IMR-90 (cell line): ENCODE results near the gene BTRC. TPM values are rescaled to one million over a fixed set of nuclear protein-coding genes. Genes with fewer than 3 reads are reported as not detected.

Experiments used
- ATAC-seq: fragments of 200-7000 bp; cut with Tn5 transposase; 2 replicates; pipeline ENCODE4 v1.9.1; 2020; ENCODE audit warnings: low read depth, mild to moderate bottlenecking, moderate library complexity
- BruUV-seq: library from RNA; stranded (reverse); fragments of 400-500 nt; replicated peaks from 2 replicates; lab custom pipeline; 2021; lab: Mats Ljungman, UMichigan
- CTCF ChIA-PET: fragments of 300-600 bp; formaldehyde crosslinking; extraction: SDS; loops from one replicate; lab custom pipeline; 2021; ENCODE audit warnings: antibody characterized with exemption; lab: Yijun Ruan, JAX
- POLR2A ChIA-PET: fragments of 300-600 bp; sonication (Branson Sonifier 250); formaldehyde crosslinking; loops from one replicate; lab custom pipeline; 2022; ENCODE audit warnings: antibody characterized with exemption; ENCODE audit not compliant: unreplicated experiment; lab: Charles Lee
- DNase-seq: peaks from one replicate; pipeline ENCODE4 v3.0.0; 2013
- H2AFZ ChIP-seq: replicated peaks from 2 replicates; pipeline ENCODE3; 2013; ENCODE audit warnings: low read length, mild to moderate bottlenecking; ENCODE audit not compliant: poor library complexity
- H2AK5ac ChIP-seq: 2 replicates; pipeline ENCODE4 v1.6.1; 2013; ENCODE audit warnings: low read depth, low read length, inconsistent platforms
- H2AK9ac ChIP-seq: replicated peaks from 2 replicates; pipeline ENCODE3; 2013; ENCODE audit warnings: mild to moderate bottlenecking, low read depth, low read length, moderate library complexity; ENCODE audit not compliant: poor library complexity
- H2BK120ac ChIP-seq: 2 replicates; pipeline ENCODE4 v1.6.1; 2013; ENCODE audit warnings: low read depth, low read length, inconsistent platforms
- H2BK15ac ChIP-seq: 3 replicates; pipeline ENCODE4 v1.6.1; 2013; ENCODE audit warnings: low read depth, low read length, inconsistent platforms
- H2BK20ac ChIP-seq: 2 replicates; pipeline ENCODE4 v1.6.1; 2013; ENCODE audit warnings: low read depth, mild to moderate bottlenecking, inconsistent platforms, low read length, moderate library complexity
- H2BK5ac ChIP-seq: 2 replicates; pipeline ENCODE4 v1.6.1; 2013; ENCODE audit warnings: mild to moderate bottlenecking, low read depth, low read length, inconsistent platforms; ENCODE audit not compliant: poor library complexity, severe bottlenecking
- H3K14ac ChIP-seq: replicated peaks from 2 replicates; pipeline ENCODE4 v1.6.1; 2013; ENCODE audit warnings: low read depth, low read length, inconsistent platforms
- H3K18ac ChIP-seq: 2 replicates; pipeline ENCODE4 v1.6.1; 2013; ENCODE audit warnings: low read depth, low read length, control low read depth
- H3K23ac ChIP-seq: 2 replicates; pipeline ENCODE4 v1.6.1; 2013; ENCODE audit warnings: low read depth, low read length, inconsistent platforms
- H3K27ac ChIP-seq: 2 replicates; pipeline ENCODE4 v1.5.1; 2013; ENCODE audit warnings: mild to moderate bottlenecking, control low read depth, low read length; ENCODE audit not compliant: insufficient read depth
- H3K27me3 ChIP-seq: 2 replicates; pipeline ENCODE4 v1.6.1; 2013; ENCODE audit warnings: low read length; ENCODE audit not compliant: control insufficient read depth, insufficient read depth
- H3K36me3 ChIP-seq: 2 replicates; pipeline ENCODE4 v1.6.1; 2013; ENCODE audit warnings: low read length, mixed read lengths; ENCODE audit not compliant: control insufficient read depth, insufficient read depth
- H3K4ac ChIP-seq: 2 replicates; pipeline ENCODE4 v1.6.1; 2013; ENCODE audit warnings: low read depth, low read length, inconsistent platforms
- H3K4me1 ChIP-seq: 2 replicates; pipeline ENCODE4 v1.6.1; 2013; ENCODE audit warnings: low read length, mixed read lengths; ENCODE audit not compliant: control insufficient read depth, insufficient read depth
- H3K4me2 ChIP-seq: 2 replicates; pipeline ENCODE4 v1.6.1; 2013; ENCODE audit warnings: low read depth, mild to moderate bottlenecking, control low read depth, low read length, moderate library complexity
- H3K4me3 ChIP-seq: 2 replicates; pipeline ENCODE4 v1.5.1; 2013; ENCODE audit warnings: low read depth, mild to moderate bottlenecking, control low read depth, low read length, moderate library complexity; ENCODE audit not compliant: insufficient read depth
- H3K56ac ChIP-seq: 2 replicates; pipeline ENCODE4 v1.6.1; 2013; ENCODE audit warnings: low read length, inconsistent platforms; ENCODE audit not compliant: insufficient read depth; ENCODE audit errors: extremely low read depth
- H3K79me1 ChIP-seq, 2 experiments: 2 replicates each; pipeline ENCODE4 v1.6.1; 2013; ENCODE audit warnings: low read length in 2 of 2, inconsistent platforms in 1 of 2, low read depth in 1 of 2
- H3K9ac ChIP-seq: 2 replicates; pipeline ENCODE4 v1.6.1; 2013; ENCODE audit warnings: low read depth, low read length, control low read depth
- H3K9me1 ChIP-seq: 2 replicates; pipeline ENCODE4 v1.6.1; 2013; ENCODE audit warnings: low read length, inconsistent platforms; ENCODE audit not compliant: insufficient read depth
- H3K9me3 ChIP-seq: 2 replicates; pipeline ENCODE4 v1.6.1; 2013; ENCODE audit warnings: low read length; ENCODE audit not compliant: control insufficient read depth, insufficient read depth
- H4K20me1 ChIP-seq: 2 replicates; pipeline ENCODE4 v1.6.1; 2013; ENCODE audit warnings: low read length, inconsistent platforms; ENCODE audit not compliant: insufficient read depth
- H4K5ac ChIP-seq: 2 replicates; pipeline ENCODE4 v1.6.1; 2013; ENCODE audit warnings: mild to moderate bottlenecking, low read depth, low read length, control low read depth
- H4K8ac ChIP-seq, 2 experiments: 2 replicates each; pipeline ENCODE4 v1.6.1; 2013; ENCODE audit warnings: low read depth in 2 of 2, low read length in 2 of 2, control low read depth in 1 of 2, inconsistent platforms in 1 of 2
- H4K91ac ChIP-seq: 2 replicates; pipeline ENCODE4 v1.6.1; 2013; ENCODE audit warnings: low read depth, low read length, inconsistent platforms; ENCODE audit not compliant: insufficient read depth
- BHLHE40 ChIP-seq: fragments of 150-350 bp; IDR thresholded peaks from 2 replicates; pipeline ENCODE4 v1.6.1; 2016; ENCODE audit warnings: mild to moderate bottlenecking, low read depth, low read length
- CHD1 ChIP-seq: IDR thresholded peaks from 2 replicates; pipeline ENCODE4 v1.6.1; 2012; ENCODE audit warnings: low read depth, low read length, improper control_type of control experiment
- ELK1 ChIP-seq: fragments of 150-350 bp; IDR thresholded peaks from 2 replicates; pipeline ENCODE4 v1.6.1; 2016; ENCODE audit warnings: low read depth, mild to moderate bottlenecking, low read length, moderate library complexity, borderline replicate concordance
- FOS ChIP-seq: fragments of 150-350 bp; IDR thresholded peaks from 2 replicates; pipeline ENCODE4 v1.6.1; 2016; ENCODE audit warnings: low read depth, low read length
- MAFK ChIP-seq: IDR thresholded peaks from 2 replicates; pipeline ENCODE4 v1.6.1; 2012; ENCODE audit warnings: low read depth, low read length, improper control_type of control experiment
- MAZ ChIP-seq: IDR thresholded peaks from 2 replicates; pipeline ENCODE4 v1.6.1; 2012; ENCODE audit warnings: low read depth, mild to moderate bottlenecking, low read length, improper control_type of control experiment, moderate library complexity, borderline replicate concordance
- NFE2L2 ChIP-seq: fragments of 150-350 bp; IDR thresholded peaks from 2 replicates; pipeline ENCODE4 v1.6.1; 2016; ENCODE audit warnings: low read depth, mild to moderate bottlenecking, low read length
- POLR2A ChIP-seq: IDR thresholded peaks from 2 replicates; pipeline ENCODE4 v1.6.1; 2012; ENCODE audit warnings: mild to moderate bottlenecking, low read depth, low read length
- RCOR1 ChIP-seq: IDR thresholded peaks from 2 replicates; pipeline ENCODE4 v1.6.1; 2012; ENCODE audit warnings: mild to moderate bottlenecking, low read length, improper control_type of control experiment; ENCODE audit not compliant: insufficient replicate concordance
- RFX5 ChIP-seq: IDR thresholded peaks from 2 replicates; pipeline ENCODE4 v1.8.0; 2012; ENCODE audit warnings: low read depth, mild to moderate bottlenecking, low read length, moderate library complexity
- USF2 ChIP-seq: fragments of 150-350 bp; IDR thresholded peaks from 2 replicates; pipeline ENCODE4 v1.6.1; 2017; ENCODE audit warnings: mild to moderate bottlenecking, antibody characterized with exemption, low read length, low read depth
- WGBS, 2 experiments: methylation state at CpG; one replicate each; pipeline versions ENCODE4 v1.1.5 to v1.1.7; 2013; ENCODE audit warnings: missing lambda C conversion rate in 2 of 2; ENCODE audit not compliant: insufficient read length in 1 of 2; ENCODE audit errors: extremely low coverage in 2 of 2; 5-methylcytosine and 5-hydroxymethylcytosine counted together
- dilution Hi-C: fragments of 300-500 bp; cut with HindIII; formaldehyde crosslinking; loops from one replicate; pipeline ENCODE4 v1.14.3; 2018; ENCODE audit warnings: low sequenced_read_pairs; ENCODE audit not compliant: unreplicated experiment
- in situ Hi-C: fragments of 300-500 bp; cut with MboI; formaldehyde crosslinking; loops from 3 replicates; pipeline ENCODE4 v1.14.3; 2019; ENCODE audit warnings: low sequenced_read_pairs, inconsistent platforms, mixed read lengths
- intact Hi-C: fragments of 100-400 bp; cut with micrococcal nuclease; formaldehyde crosslinking; loops from 2 replicates; pipeline ENCODE4 v1.10.0; 2022
- polyA plus RNA-seq, 3 experiments: library from polyadenylated mRNA; depleted of rRNA; stranded (reverse); fragments of >200 nt; gene quantifications; 2 replicates each; pipeline ENCODE4 v1.2.3, GENCODE V29; 2012; ENCODE audit warnings: low replicate concordance in 1 of 3
- total RNA-seq: library from RNA; depleted of rRNA; stranded (reverse); fragments of >200 nt; gene quantifications from 2 replicates; pipeline ENCODE4 v1.2.3, GENCODE V29; 2012

The BTRC gene
- total and polyA plus RNA-seq, 2 of the 4 experiments (the other 2 are of a cell fraction) = 7.7 to 8.4 TPM

GRCh38 chr10:101447477-101447876 lies 93.5 kb downstream of the BTRC start:
- Histone ChIP-seq H2BK120ac (no peak overlapping the region), H3K9me3 (no peaks in the 10 kb centered on the region), H2AFZ (no peak overlapping the region), H3K9ac (no peak overlapping the region), H4K8ac (no peak overlapping the region), H3K4me2 (no peak overlapping the region), H3K36me3 (no peaks in the 10 kb centered on the region), H3K4me1 (no peaks in the 10 kb centered on the region; the same call in 1 of the 2 replicates), H2BK15ac (no peak overlapping the region), H2AK9ac (no peak overlapping the region), H3K79me1 (peaks cover 12 to 13% of the 10 kb centered on the region in 2 experiments), H2AK5ac (no peak overlapping the region), H3K4ac (no peak overlapping the region), H2BK5ac (no peak overlapping the region), H3K27me3 (no peaks in the 10 kb centered on the region), H2BK20ac (no peak overlapping the region), H3K18ac (no peak overlapping the region), H3K56ac (no peak overlapping the region), H3K4me3 (no peak overlapping the region), H4K5ac (no peak overlapping the region), H4K91ac (no peak overlapping the region), H3K23ac (no peak overlapping the region), H3K27ac (no peak overlapping the region), H4K20me1 (peaks cover 18% of the 10 kb centered on the region), H3K14ac (no peak overlapping the region), H3K9me1 (0 out of 2 replicates have a peak, but pooled peaks cover 3% of the 10 kb centered on the region)
- ChIA-PET POLR2A (no interaction called here), CTCF (interaction anchor here (0.9 kb wide), 1 partner anchor 19 kb away, joined by 4 read pairs; no protein-coding TSS in a partner anchor)
- TF ChIP-seq RFX5 = no peak
- TF ChIP-seq MAFK = no peak
- no peak for TF ChIP-seq USF2
- TF ChIP-seq BHLHE40 = no peak
- no peak for TF ChIP-seq CHD1
- no peak for TF ChIP-seq RCOR1
- no peak for TF ChIP-seq NFE2L2
- no peak for TF ChIP-seq FOS
- no peak for TF ChIP-seq ELK1
- no peak for TF ChIP-seq MAZ
- no peak for TF ChIP-seq POLR2A
- dilution Hi-C loops (no loop called here), in situ Hi-C loops (loop anchor here (10.0 to 25.0 kb wide), 2 partner anchors 160 to 233 kb away; no protein-coding TSS in a partner anchor), intact Hi-C loops (no loop called here)
- DNase-seq (no peak), ATAC-seq (no peak)
- BruUV-seq = no TSS peak
- WGBS, 2 experiments = no CpG with 5 or more reads among the region's 2 CpGs
